ENCODE measurements around the gene DMAC2. TPM values are rescaled to one million over a fixed set of nuclear protein-coding genes. Genes with fewer than 3 reads are reported as not detected.

DMAC2 gene
- total RNA-seq, 5 donors from 2014 or later (not counting 1 experiment from before 2014, with no cell fraction given) = 19.5 to 33.9 (median 24.7) TPM

DNA sequence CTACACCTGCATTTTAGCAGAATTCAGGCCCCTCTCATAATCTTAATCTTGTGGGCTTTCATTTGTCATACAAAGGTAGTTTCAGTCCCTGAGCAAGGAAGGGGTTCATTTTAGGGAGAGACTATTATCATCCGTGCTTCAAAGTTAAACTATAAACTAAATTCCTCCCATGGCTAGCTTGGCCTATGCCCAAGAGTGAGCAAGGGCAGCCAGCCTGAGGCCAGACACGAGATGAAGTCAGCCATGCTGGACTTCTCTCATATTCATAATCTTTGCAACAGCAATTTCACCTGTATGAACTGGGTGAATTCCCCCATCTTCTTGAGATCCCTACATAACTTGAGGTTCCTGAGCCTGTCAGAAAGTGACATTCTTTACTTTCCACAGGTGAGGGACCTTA is 16.2 kb upstream of the DMAC2 start:
- Histone ChIP-seq H3K27ac (ENCODE audit: low read length) (no peak overlapping the region), H3K4me3 (ENCODE audit: control insufficient read depth in 1 of 2, extremely low read depth in 1 of 2, low read length in 1 of 2) (no peak overlapping the region), H3K27me3 (replicated peaks in 1 of 2; ENCODE audit: control insufficient read depth in 2 of 2, extremely low read depth in 1 of 2, insufficient read depth in 2 of 2, low read length in 1 of 2) (peaks cover 0 to 2% of the 10 kb centered on the region in 2 experiments), H3K9me3 (no peaks in the 10 kb centered on the region), H3K4me1 (ENCODE audit: control insufficient read depth in 1 of 2, extremely low read depth in 1 of 2, insufficient read depth in 2 of 2, low read length in 2 of 2) (peaks cover 2% of the 10 kb centered on the region in 2 experiments), H3K36me3 (ENCODE audit: control insufficient read depth in 2 of 2, extremely low read depth in 1 of 2, insufficient read depth in 1 of 2, low read length in 1 of 2) (no peaks in the 10 kb centered on the region)
- no peak for DNase-seq
- Mint-ChIP-seq H3K27me3 (peaks cover 11% of the 10 kb centered on the region in 2 donors), H3K9me3 (no peaks in the 10 kb centered on the region), H3K4me1 (peaks cover 15 to 34% (median 28%) of the 10 kb centered on the region in 3 donors), H3K36me3 (no peaks in the 10 kb centered on the region), H3K27ac (no peak overlapping the region), H3K4me3 (no peak overlapping the region)
- ChIA-PET CTCF (interaction anchor here in 1 of 2 donors (0.9 kb wide), 1 partner anchor 8 kb away, joined by 3 read pairs; no protein-coding TSS in a partner anchor), POLR2A (interaction anchor here in 1 of 2 donors (0.6 kb wide), 2 partner anchors 117 to 1198 kb away, joined by 3 read pairs; no protein-coding TSS in a partner anchor)
- 90% methylated on average over 1 of the region's 2 CpGs for WGBS (ENCODE audit: insufficient coverage)
- no peak for ATAC-seq (replicated peaks in 1 of 4)

DNA sequence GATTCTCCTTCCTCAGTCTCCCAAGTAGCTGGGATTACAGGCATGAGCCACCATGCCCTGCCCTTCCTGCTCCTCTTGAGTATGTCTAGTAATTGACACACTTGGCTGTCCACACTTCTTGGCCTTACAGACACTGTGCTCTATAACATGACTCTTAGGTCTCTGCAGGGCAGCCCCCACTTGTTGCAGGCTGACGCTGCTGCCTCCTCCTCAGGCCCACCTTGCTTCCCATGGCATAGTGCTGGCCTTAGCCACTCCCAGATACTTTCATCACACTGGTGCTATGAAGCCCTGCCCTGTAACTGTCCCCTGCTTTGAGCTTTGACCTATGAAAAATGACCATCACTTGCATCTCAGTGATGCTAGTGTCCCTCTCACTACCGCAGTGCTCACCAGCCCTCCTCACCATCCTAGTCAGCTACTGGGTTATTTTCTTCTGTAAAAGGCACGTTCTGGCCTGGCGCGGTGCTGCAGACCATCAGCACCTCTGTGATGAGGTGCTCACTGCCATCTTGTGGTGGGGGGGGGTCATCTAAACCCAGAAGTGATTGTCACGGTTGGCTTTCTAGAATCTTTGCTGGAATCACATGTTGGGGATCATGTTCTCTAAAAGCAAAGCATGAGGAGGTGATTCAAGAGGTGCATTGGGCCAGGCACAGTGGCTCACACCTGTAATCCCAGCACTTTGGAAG is 13.0 kb upstream of the DMAC2 start:
- Histone ChIP-seq H3K36me3 (ENCODE audit: control insufficient read depth in 2 of 2, extremely low read depth in 1 of 2, insufficient read depth in 1 of 2, low read length in 1 of 2) (no peaks in the 10 kb centered on the region), H3K9me3 (no peaks in the 10 kb centered on the region), H3K27me3 (replicated peaks in 1 of 2; ENCODE audit: control insufficient read depth in 2 of 2, extremely low read depth in 1 of 2, insufficient read depth in 2 of 2, low read length in 1 of 2) (peaks cover 2 to 7% of the 10 kb centered on the region in 2 experiments), H3K27ac (ENCODE audit: low read length) (no peak overlapping the region), H3K4me1 (ENCODE audit: control insufficient read depth in 1 of 2, extremely low read depth in 1 of 2, insufficient read depth in 2 of 2, low read length in 2 of 2) (peaks cover 2 to 15% of the 10 kb centered on the region in 2 experiments), H3K4me3 (ENCODE audit: control insufficient read depth in 1 of 2, extremely low read depth in 1 of 2, low read length in 1 of 2) (no peak overlapping the region)
- 93% methylated on average over 2 of the region's 6 CpGs for WGBS (ENCODE audit: insufficient coverage)
- Mint-ChIP-seq H3K9me3 (no peaks in the 10 kb centered on the region), H3K4me3 (no peak overlapping the region), H3K27ac (no peak overlapping the region), H3K36me3 (no peaks in the 10 kb centered on the region), H3K4me1 (peaks cover 16 to 36% (median 32%) of the 10 kb centered on the region in 3 donors), H3K27me3 (peaks cover 0 to 9% of the 10 kb centered on the region in 2 donors)
- DNase-seq (no peak), ATAC-seq (replicated peaks in 1 of 4) (no peak)
- ChIA-PET CTCF (no interaction called here), POLR2A (no interaction called here)

GRCh38 chr19:41449865-41450178 is 10.1 kb upstream of the DMAC2 start:
- Histone ChIP-seq H3K4me3 (ENCODE audit: control insufficient read depth in 1 of 2, extremely low read depth in 1 of 2, low read length in 1 of 2) (no peak overlapping the region), H3K9me3 (no peaks in the 10 kb centered on the region), H3K27ac (ENCODE audit: low read length) (no peak overlapping the region), H3K36me3 (ENCODE audit: control insufficient read depth in 2 of 2, extremely low read depth in 1 of 2, insufficient read depth in 1 of 2, low read length in 1 of 2) (no peaks in the 10 kb centered on the region), H3K4me1 (ENCODE audit: control insufficient read depth in 1 of 2, extremely low read depth in 1 of 2, insufficient read depth in 2 of 2, low read length in 2 of 2) (peaks cover 0 to 14% of the 10 kb centered on the region in 2 experiments), H3K27me3 (replicated peaks in 1 of 2; ENCODE audit: control insufficient read depth in 2 of 2, extremely low read depth in 1 of 2, insufficient read depth in 2 of 2, low read length in 1 of 2) (peaks cover 0 to 29% of the 10 kb centered on the region in 2 experiments)
- no peak overlapping the region for H3K27ac Mint-ChIP-seq
- no peaks in the 10 kb centered on the region for H3K36me3 Mint-ChIP-seq
- H3K4me3 Mint-ChIP-seq = peak overlapping the region in 1 of 3 donors; percentile 68
- peaks cover 0 to 20% of the 10 kb centered on the region in 2 donors for H3K27me3 Mint-ChIP-seq
- no CpG with 5 or more reads among the region's 3 CpGs for WGBS (ENCODE audit: insufficient coverage)
- ChIA-PET POLR2A (no interaction called here), CTCF (interaction anchor here (0.7 to 2.7 kb wide), 4 partner anchors 82 to 1075 kb away, joined by 3 to 11 read pairs (median 9); no protein-coding TSS in a partner anchor)
- no peaks in the 10 kb centered on the region for H3K9me3 Mint-ChIP-seq
- peaks cover 5 to 20% (median 13%) of the 10 kb centered on the region in 3 donors for H3K4me1 Mint-ChIP-seq
- ATAC-seq (replicated peaks in 1 of 4) = peak in 1 of 4 experiments; percentile 16
- DNase-seq = no peak

- Mint-ChIP-seq H3K27me3 (peaks cover 0 to 20% of the 10 kb centered on the region in 2 donors), H3K4me1 (peaks cover 5 to 20% (median 13%) of the 10 kb centered on the region in 3 donors), H3K4me3 (peak overlapping the region; percentile 68 to 70 (median 68)), H3K9me3 (no peaks in the 10 kb centered on the region), H3K36me3 (no peaks in the 10 kb centered on the region), H3K27ac (no peak overlapping the region)
- DNase-seq = peak in 34 of 35 experiments; percentile 25 to 82 (median 56)
- ChIA-PET CTCF (interaction anchor here (0.6 to 2.7 kb wide), 19 partner anchors 8 to 1075 kb away, joined by 3 to 11 read pairs (median 4); partner anchors contain the start of genes B9D2 (in 1 of the 2) and CEACAM21 (in 1 of the 2)), POLR2A (interaction anchor here in 1 of 2 donors (0.6 kb wide), 2 partner anchors 10 to 99 kb away, joined by 3 to 7 read pairs; no protein-coding TSS in a partner anchor)
- Histone ChIP-seq H3K4me3 (ENCODE audit: control insufficient read depth in 1 of 2, extremely low read depth in 1 of 2, low read length in 1 of 2) (no peak overlapping the region), H3K27ac (ENCODE audit: low read length) (no peak overlapping the region), H3K9me3 (no peaks in the 10 kb centered on the region), H3K4me1 (ENCODE audit: control insufficient read depth in 1 of 2, extremely low read depth in 1 of 2, insufficient read depth in 2 of 2, low read length in 2 of 2) (peaks cover 0 to 14% of the 10 kb centered on the region in 2 experiments), H3K27me3 (replicated peaks in 1 of 2; ENCODE audit: control insufficient read depth in 2 of 2, extremely low read depth in 1 of 2, insufficient read depth in 2 of 2, low read length in 1 of 2) (peaks cover 0 to 29% of the 10 kb centered on the region in 2 experiments), H3K36me3 (ENCODE audit: control insufficient read depth in 2 of 2, extremely low read depth in 1 of 2, insufficient read depth in 1 of 2, low read length in 1 of 2) (no peaks in the 10 kb centered on the region)
- ATAC-seq (replicated peaks in 1 of 4) = peak; percentile 86 to 90 (median 88)
- 0% methylated on average over 5 of the region's 22 CpGs for WGBS (ENCODE audit: insufficient coverage)
Observed at GRCh38 chr19:41449079-41449864, 9.6 kb upstream of the DMAC2 start.

DNA sequence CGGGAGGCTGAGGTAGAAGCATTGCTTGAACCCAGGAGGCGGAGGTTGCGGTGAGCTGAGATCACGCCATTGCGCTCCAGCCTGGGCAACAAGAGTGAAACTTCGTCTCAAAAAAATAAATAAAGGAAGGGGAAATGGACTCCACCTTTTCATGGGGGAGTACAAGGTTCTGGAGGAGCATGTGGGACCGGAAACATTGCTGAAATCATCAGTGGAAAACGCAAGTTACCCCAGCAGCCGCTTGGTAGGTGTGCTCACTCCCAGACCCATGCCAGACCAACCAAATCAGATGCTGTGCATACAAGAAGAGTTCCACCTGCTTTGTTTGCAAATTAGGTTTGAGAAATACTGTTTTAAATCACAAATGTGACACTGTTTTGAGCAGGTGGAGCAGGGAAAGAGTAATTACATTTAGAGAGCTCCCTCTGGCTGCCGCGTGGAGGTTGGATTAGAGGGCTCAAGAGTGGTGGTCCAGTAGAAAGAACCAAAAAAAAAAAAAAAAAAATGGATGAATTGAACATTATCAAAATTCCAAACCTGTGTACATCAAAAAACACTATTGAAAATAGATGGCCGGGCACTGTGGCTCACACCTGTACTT is 8.1 kb upstream of the DMAC2 start:
- Mint-ChIP-seq H3K27ac (peak overlapping the region in 1 of 2 donors; percentile 36), H3K36me3 (no peaks in the 10 kb centered on the region), H3K27me3 (peaks cover 0 to 22% of the 10 kb centered on the region in 2 donors), H3K4me3 (peak overlapping the region in 2 of 3 donors; percentile 31 to 36), H3K9me3 (no peaks in the 10 kb centered on the region), H3K4me1 (peaks cover 5 to 15% (median 11%) of the 10 kb centered on the region in 3 donors)
- DNase-seq = no peak
- 76% methylated on average over 5 of the region's 12 CpGs for WGBS (ENCODE audit: insufficient coverage)
- Histone ChIP-seq H3K27me3 (replicated peaks in 1 of 2; ENCODE audit: control insufficient read depth in 2 of 2, extremely low read depth in 1 of 2, insufficient read depth in 2 of 2, low read length in 1 of 2) (peaks cover 0 to 29% of the 10 kb centered on the region in 2 experiments), H3K4me1 (ENCODE audit: control insufficient read depth in 1 of 2, extremely low read depth in 1 of 2, insufficient read depth in 2 of 2, low read length in 2 of 2) (peaks cover 0 to 14% of the 10 kb centered on the region in 2 experiments), H3K36me3 (ENCODE audit: control insufficient read depth in 2 of 2, extremely low read depth in 1 of 2, insufficient read depth in 1 of 2, low read length in 1 of 2) (no peaks in the 10 kb centered on the region), H3K9me3 (no peaks in the 10 kb centered on the region), H3K27ac (ENCODE audit: low read length) (no peak overlapping the region), H3K4me3 (ENCODE audit: control insufficient read depth in 1 of 2, extremely low read depth in 1 of 2, low read length in 1 of 2) (no peak overlapping the region)
- ChIA-PET CTCF (interaction anchor here (0.6 to 1.7 kb wide), 8 partner anchors 8 to 352 kb away, joined by 3 to 8 read pairs (median 4); no protein-coding TSS in a partner anchor), POLR2A (no interaction called here)
- peak in 1 of 4 experiments; percentile 13 for ATAC-seq (replicated peaks in 1 of 4)

DNA sequence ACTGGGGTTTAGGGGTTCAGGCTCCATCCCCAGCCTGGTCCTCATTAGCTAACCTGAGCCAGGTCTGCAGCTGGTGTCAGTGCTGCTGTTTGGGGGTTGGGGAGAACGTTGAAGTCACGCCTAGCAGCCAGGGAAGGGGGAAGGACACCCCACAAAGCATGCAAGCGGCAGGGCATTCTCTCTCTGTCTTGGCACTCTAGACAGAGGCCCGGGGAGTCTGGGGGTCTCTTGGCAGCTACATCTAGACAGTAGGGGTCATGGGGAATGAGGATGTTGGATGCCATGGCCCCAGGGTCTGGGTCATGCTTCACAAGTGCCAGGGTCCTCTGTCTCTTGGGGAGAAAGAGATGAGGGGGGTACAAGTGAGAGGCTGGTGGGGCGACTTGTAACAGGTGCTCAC is 5.9 kb upstream of the DMAC2 start:
- Histone ChIP-seq H3K4me1 (ENCODE audit: control insufficient read depth in 1 of 2, extremely low read depth in 1 of 2, insufficient read depth in 2 of 2, low read length in 2 of 2) (peaks cover 0 to 14% of the 10 kb centered on the region in 2 experiments), H3K9me3 (no peaks in the 10 kb centered on the region), H3K4me3 (ENCODE audit: control insufficient read depth in 1 of 2, extremely low read depth in 1 of 2, low read length in 1 of 2) (no peak overlapping the region), H3K27ac (ENCODE audit: low read length) (no peak overlapping the region), H3K36me3 (ENCODE audit: control insufficient read depth in 2 of 2, extremely low read depth in 1 of 2, insufficient read depth in 1 of 2, low read length in 1 of 2) (no peaks in the 10 kb centered on the region), H3K27me3 (replicated peaks in 1 of 2; ENCODE audit: control insufficient read depth in 2 of 2, extremely low read depth in 1 of 2, insufficient read depth in 2 of 2, low read length in 1 of 2) (peaks cover 0 to 34% of the 10 kb centered on the region in 2 experiments)
- no peaks in the 10 kb centered on the region for H3K9me3 Mint-ChIP-seq
- CTCF ChIA-PET = interaction anchor here in 1 of 2 donors (0.6 to 0.7 kb wide), 2 partner anchors 21 to 692 kb away, joined by 3 read pairs; no protein-coding TSS in a partner anchor
- POLR2A ChIA-PET = no interaction called here
- H3K36me3 Mint-ChIP-seq = no peaks in the 10 kb centered on the region
- H3K4me3 Mint-ChIP-seq = no peak overlapping the region
- 82% methylated on average over 2 of the region's 5 CpGs for WGBS (ENCODE audit: insufficient coverage)
- H3K27me3 Mint-ChIP-seq = peaks cover 0 to 22% of the 10 kb centered on the region in 2 donors
- ATAC-seq (replicated peaks in 1 of 4) (no peak), DNase-seq (no peak)
- H3K27ac Mint-ChIP-seq = no peak overlapping the region
- H3K4me1 Mint-ChIP-seq = peaks cover 5 to 17% (median 8%) of the 10 kb centered on the region in 3 donors

Measured in T-cell (primary cell).